ENCODE data around the gene C1orf21. TPM values are rescaled to one million over a fixed set of nuclear protein-coding genes. Genes with fewer than 3 reads are reported as not detected.
"Not testable (repeated sequence)": the region's sequence is repeated elsewhere in the genome, so short reads cannot be mapped to it uniquely, and the experiment has no call there.

The C1orf21 gene
- total RNA-seq, 2 experiments from 2014 or later, result 1.9 to 2.2 TPM

GRCh38 chr1:184597650-184598357 is 211.0 kb downstream of the C1orf21 start:
- DNase-seq, result no peak
- CTCF ChIA-PET, result no interaction called here
- Mint-ChIP-seq H3K4me3 (no peak overlapping the region), H3K27me3 (no peaks in the 10 kb centered on the region), H3K36me3 (no peaks in the 10 kb centered on the region), H3K27ac (no peak overlapping the region), H3K4me1 (ENCODE audit: low read depth) (no peaks in the 10 kb centered on the region), H3K9me3 (no peaks in the 10 kb centered on the region)
- POLR2A ChIA-PET, result no interaction called here
- intact Hi-C loops (cut with micrococcal nuclease), result no loop called here

GRCh38 chr1:184598403-184599193 is 211.8 kb downstream of the C1orf21 start:
- ChIA-PET CTCF (no interaction called here), POLR2A (no interaction called here)
- H3K36me3 Mint-ChIP-seq, result no peaks in the 10 kb centered on the region
- no peak overlapping the region for H3K4me3 Mint-ChIP-seq
- no peaks in the 10 kb centered on the region for H3K27me3 Mint-ChIP-seq
- intact Hi-C loops (cut with micrococcal nuclease), result no loop called here
- no peaks in the 10 kb centered on the region for H3K9me3 Mint-ChIP-seq
- no peak for DNase-seq
- H3K4me1 Mint-ChIP-seq (ENCODE audit: low read depth), result no peaks in the 10 kb centered on the region
- no peak overlapping the region for H3K27ac Mint-ChIP-seq

GRCh38 chr1:184604152-184604900 is 217.5 kb downstream of the C1orf21 start:
- intact Hi-C loops (cut with micrococcal nuclease), result loop anchor here (5.0 kb wide), 1 partner anchor 87 kb away; no protein-coding TSS in a partner anchor
- Mint-ChIP-seq H3K4me1 (ENCODE audit: low read depth) (no peaks in the 10 kb centered on the region), H3K9me3 (no peaks in the 10 kb centered on the region), H3K36me3 (no peaks in the 10 kb centered on the region), H3K27ac (no peak overlapping the region), H3K4me3 (no peak overlapping the region), H3K27me3 (no peaks in the 10 kb centered on the region)
- DNase-seq, result no peak
- ChIA-PET POLR2A (no interaction called here), CTCF (no interaction called here)

- Mint-ChIP-seq H3K27me3 (no peaks in the 10 kb centered on the region), H3K4me1 (ENCODE audit: low read depth) (no peaks in the 10 kb centered on the region), H3K9me3 (no peaks in the 10 kb centered on the region), H3K36me3 (no peaks in the 10 kb centered on the region), H3K27ac (no peak overlapping the region), H3K4me3 (no peak overlapping the region)
- DNase-seq, result no peak
- ChIA-PET POLR2A (no interaction called here), CTCF (no interaction called here)
- intact Hi-C loops (cut with micrococcal nuclease), result no loop called here
Measured at GRCh38 chr1:184605941-184606340, 219.1 kb downstream of the C1orf21 start.

- Mint-ChIP-seq H3K27ac (no peak overlapping the region), H3K4me1 (ENCODE audit: low read depth) (no peaks in the 10 kb centered on the region), H3K9me3 (no peaks in the 10 kb centered on the region), H3K27me3 (no peaks in the 10 kb centered on the region), H3K4me3 (no peak overlapping the region), H3K36me3 (no peaks in the 10 kb centered on the region)
- CTCF ChIA-PET, result no interaction called here
- POLR2A ChIA-PET, result no interaction called here
- intact Hi-C loops (cut with micrococcal nuclease), result no loop called here
- no peak for DNase-seq
Measured at GRCh38 chr1:184606786-184607185, 220.0 kb downstream of the C1orf21 start.

GRCh38 chr1:184608581-184608980 is 221.8 kb downstream of the C1orf21 start:
- no peaks in the 10 kb centered on the region for H3K9me3 Mint-ChIP-seq
- POLR2A ChIA-PET, result no interaction called here
- CTCF ChIA-PET, result no interaction called here
- H3K27me3 Mint-ChIP-seq, result no peaks in the 10 kb centered on the region
- intact Hi-C loops (cut with micrococcal nuclease), result no loop called here
- H3K4me1 Mint-ChIP-seq (ENCODE audit: low read depth), result no peaks in the 10 kb centered on the region
- no peak overlapping the region for H3K27ac Mint-ChIP-seq
- no peaks in the 10 kb centered on the region for H3K36me3 Mint-ChIP-seq
- no peak for DNase-seq
- no peak overlapping the region for H3K4me3 Mint-ChIP-seq

- no peaks in the 10 kb centered on the region for H3K9me3 Mint-ChIP-seq
- CTCF ChIA-PET, result no interaction called here
- no peak overlapping the region for H3K4me3 Mint-ChIP-seq
- intact Hi-C loops (cut with micrococcal nuclease), result no loop called here
- H3K36me3 Mint-ChIP-seq, result no peaks in the 10 kb centered on the region
- H3K27me3 Mint-ChIP-seq, result no peaks in the 10 kb centered on the region
- no peak overlapping the region for H3K27ac Mint-ChIP-seq
- no peaks in the 10 kb centered on the region for H3K4me1 Mint-ChIP-seq (ENCODE audit: low read depth)
- no peak for DNase-seq
- POLR2A ChIA-PET, result no interaction called here
Measured at GRCh38 chr1:184608990-184609389, 222.2 kb downstream of the C1orf21 start.

- H3K27ac Mint-ChIP-seq, result no peak overlapping the region
- H3K4me3 Mint-ChIP-seq, result no peak overlapping the region
- H3K36me3 Mint-ChIP-seq, result no peaks in the 10 kb centered on the region
- no peaks in the 10 kb centered on the region for H3K27me3 Mint-ChIP-seq
- intact Hi-C loops (cut with micrococcal nuclease), result no loop called here
- ChIA-PET CTCF (interaction anchor here (0.6 kb wide), 1 partner anchor 53 kb away, joined by 3 read pairs; no protein-coding TSS in a partner anchor), POLR2A (interaction anchor here (0.6 kb wide), 1 partner anchor 615 kb away, joined by 3 read pairs; no protein-coding TSS in a partner anchor)
- H3K4me1 Mint-ChIP-seq (ENCODE audit: low read depth), result no peaks in the 10 kb centered on the region
- no peak for DNase-seq
- H3K9me3 Mint-ChIP-seq, result no peaks in the 10 kb centered on the region
Measured at GRCh38 chr1:184610876-184611595, 224.2 kb downstream of the C1orf21 start.

- CTCF ChIA-PET; H3K4me1 Mint-ChIP-seq (ENCODE audit: low read depth); H3K36me3 Mint-ChIP-seq; intact Hi-C loops (cut with micrococcal nuclease); H3K9me3 Mint-ChIP-seq; H3K27ac Mint-ChIP-seq; POLR2A ChIA-PET; H3K27me3 Mint-ChIP-seq; H3K4me3 Mint-ChIP-seq; DNase-seq: not testable (repeated sequence)
Measured at GRCh38 chr1:184612229-184612628, 225.4 kb downstream of the C1orf21 start.

GRCh38 chr1:184614667-184615066 is 227.8 kb downstream of the C1orf21 start:
- DNase-seq, result no peak
- Mint-ChIP-seq H3K27me3 (no peaks in the 10 kb centered on the region), H3K27ac (no peak overlapping the region), H3K9me3 (no peaks in the 10 kb centered on the region), H3K4me1 (ENCODE audit: low read depth) (no peaks in the 10 kb centered on the region), H3K36me3 (no peaks in the 10 kb centered on the region), H3K4me3 (no peak overlapping the region)
- POLR2A ChIA-PET, result no interaction called here
- intact Hi-C loops (cut with micrococcal nuclease), result no loop called here
- CTCF ChIA-PET, result no interaction called here

- POLR2A ChIA-PET, result no interaction called here
- no peak for DNase-seq
- CTCF ChIA-PET, result no interaction called here
- Mint-ChIP-seq H3K36me3 (no peaks in the 10 kb centered on the region), H3K27me3 (no peaks in the 10 kb centered on the region), H3K9me3 (no peaks in the 10 kb centered on the region), H3K4me1 (ENCODE audit: low read depth) (no peaks in the 10 kb centered on the region), H3K4me3 (no peak overlapping the region), H3K27ac (no peak overlapping the region)
- intact Hi-C loops (cut with micrococcal nuclease), result no loop called here
Measured at GRCh38 chr1:184615301-184615700, 228.5 kb downstream of the C1orf21 start.

- no peak for DNase-seq
- Mint-ChIP-seq H3K27ac (no peak overlapping the region), H3K4me1 (ENCODE audit: low read depth) (no peaks in the 10 kb centered on the region), H3K27me3 (no peaks in the 10 kb centered on the region), H3K36me3 (no peaks in the 10 kb centered on the region), H3K4me3 (no peak overlapping the region), H3K9me3 (no peaks in the 10 kb centered on the region)
- ChIA-PET POLR2A (no interaction called here), CTCF (no interaction called here)
- intact Hi-C loops (cut with micrococcal nuclease), result no loop called here
Measured at GRCh38 chr1:184616504-184616903, 229.7 kb downstream of the C1orf21 start.
